Right lobe of liver (tissue), 4 donors: ENCODE results near the gene CTNNBIP1.

Experiments used
- CTCF ChIP-seq, 4 donors: fragments of 200-600 bp in 3 of 4; fragments of 450-650 bp in 1 of 4; IDR thresholded peaks; one replicate each; pipeline versions ENCODE4 v1.5.1 to v1.8.0; 2016 to 2022; ENCODE audit warnings: antibody characterized with exemption in 4 of 4, mild to moderate bottlenecking in 2 of 4
- POLR2A ChIP-seq: fragments of 450-650 bp; IDR thresholded peaks from one replicate; pipeline ENCODE4 v1.6.1; 2017; ENCODE audit warnings: antibody characterized with exemption, mild to moderate bottlenecking
- donor health status: DM: no; HTN: no; CAD: no.
- donor health status: DM: no; HTN: no; CAD: no.
- donor health status: DM: no; HTN: yes; CAD: no.

GRCh38 chr1:9871707-9872425 lies 38.2 kb downstream of the CTNNBIP1 start:
- no peak for TF ChIP-seq CTCF (IDR thresholded peaks at IDR 0.05)
- TF ChIP-seq POLR2A, result no peak
